Cerebellar nuclear complex (tissue), 1 donor: ENCODE data around the gene ZNF32.
A peak's percentile ranks its signal among the peaks of the same experiment; 100 is the strongest.

Experiments
- DNase-seq, 2 experiments: peaks; one replicate each; lab custom pipeline; 2025; lab: John Stamatoyannopoulos, UW

Gene ZNF32

GRCh38 chr10:43648398-43649184 lies at the start of gene ZNF32:
Gene ZNF32 (minus strand): TSS chr10:43648881. CDS start chr10:43646133, 2,748 bp downstream.
- peak in 1 of 2 experiments; percentile 50 for DNase-seq

GRCh38 chr10:43698156-43698555 lies 49.5 kb upstream of the ZNF32 start:
- no peak for DNase-seq

- no peak for DNase-seq
Measured at GRCh38 chr10:43696909-43697483, 48.3 kb upstream of the ZNF32 start.

- no peak for DNase-seq
Measured at GRCh38 chr10:43695730-43696129, 47.0 kb upstream of the ZNF32 start.

GRCh38 chr10:43695321-43695720 lies 46.6 kb upstream of the ZNF32 start:
- DNase-seq, result no peak

GRCh38 chr10:43694526-43694925 lies 45.8 kb upstream of the ZNF32 start:
- DNase-seq, result no peak

- no peak for DNase-seq
Measured at GRCh38 chr10:43693602-43694001, 44.9 kb upstream of the ZNF32 start.

- peak; percentile 38 to 56 for DNase-seq
Measured at GRCh38 chr10:43692051-43692825, 43.6 kb upstream of the ZNF32 start.

GRCh38 chr10:43691485-43691884 lies 42.8 kb upstream of the ZNF32 start:
- DNase-seq, result no peak

GRCh38 chr10:43689955-43690771 lies 41.5 kb upstream of the ZNF32 start:
- DNase-seq, result no peak

- no peak for DNase-seq
Measured at GRCh38 chr10:43689618-43689954, 40.9 kb upstream of the ZNF32 start.

- no peak for DNase-seq
Measured at GRCh38 chr10:43689007-43689491, 40.4 kb upstream of the ZNF32 start.

GRCh38 chr10:43688348-43688892 lies 39.7 kb upstream of the ZNF32 start:
- no peak for DNase-seq

- no peak for DNase-seq
Measured at GRCh38 chr10:43687373-43687772, 38.7 kb upstream of the ZNF32 start.

GRCh38 chr10:43686414-43686813 lies 37.7 kb upstream of the ZNF32 start:
- DNase-seq, result no peak

GRCh38 chr10:43685744-43686143 lies 37.1 kb upstream of the ZNF32 start:
- DNase-seq, result no peak

GRCh38 chr10:43684292-43684559 lies 35.5 kb upstream of the ZNF32 start:
- DNase-seq, result no peak

- no peak for DNase-seq
Measured at GRCh38 chr10:43683451-43684291, 35.0 kb upstream of the ZNF32 start.

GRCh38 chr10:43682956-43683355 lies 34.3 kb upstream of the ZNF32 start:
- no peak for DNase-seq

- no peak for DNase-seq
Measured at GRCh38 chr10:43681721-43682120, 33.0 kb upstream of the ZNF32 start.

GRCh38 chr10:43681220-43681619 lies 32.5 kb upstream of the ZNF32 start:
- DNase-seq, result no peak
